ENCODE data around the gene PGAM2.

- TF ChIP-seq EZH2phosphoT487 (IDR thresholded peaks at IDR 0.05; ENCODE audit: borderline replicate concordance, low read depth, low read length) (no peak), CTCF (conservative IDR thresholded peaks at IDR 0.05; ENCODE audit: low read length) (no peak)
These were observed 8.7 kb downstream of the PGAM2 start for GRCh38 chr7:44056681-44057080.
